PC-9 (cell line): Measurements from ENCODE around the gene FLOT1. TPM values are rescaled to one million over a fixed set of nuclear protein-coding genes. Genes with fewer than 3 reads are reported as not detected.

Experiments
- BruUV-seq: library from RNA; stranded (reverse); fragments of 400-500 nt; replicated peaks from 2 replicates; lab custom pipeline; 2021; lab: Mats Ljungman, UMichigan
- CTCF ChIA-PET: fragments of 300-600 bp; sonication (Branson Sonifier 250); formaldehyde crosslinking; loops from one replicate; lab custom pipeline; 2022; ENCODE audit warnings: antibody characterized with exemption; lab: Charles Lee
- POLR2A ChIA-PET: fragments of 300-600 bp; sonication (Branson Sonifier 250); formaldehyde crosslinking; loops from one replicate; lab custom pipeline; 2022; ENCODE audit warnings: antibody characterized with exemption; ENCODE audit not compliant: unreplicated experiment; lab: Charles Lee
- DNase-seq, 2 experiments: peaks; one replicate each; pipeline versions ENCODE4 v3.0.0 to v3.0.0-alpha.2; 2015 to 2022; ENCODE audit warnings: mixed read lengths in 1 of 2
- H2AFZ ChIP-seq: fragments of 200-600 bp; sonication (generic); 2 replicates; pipeline ENCODE4 v1.8.1; 2017; ENCODE audit warnings: antibody characterized with exemption
- H3F3A ChIP-seq: fragments of 200-600 bp; sonication (generic); 2 replicates; pipeline ENCODE4 v1.8.1; 2017; ENCODE audit warnings: antibody characterized with exemption, mild to moderate bottlenecking, low read depth; ENCODE audit not compliant: insufficient read depth
- H3K27ac ChIP-seq: fragments of 200-600 bp; sonication (generic); 2 replicates; pipeline ENCODE4 v1.6.1; 2016; ENCODE audit warnings: mixed run types
- H3K27me3 ChIP-seq: fragments of 200-600 bp; sonication (generic); 2 replicates; pipeline ENCODE4 v1.6.1; 2016; ENCODE audit warnings: low read depth, mixed run types; ENCODE audit not compliant: insufficient read depth
- H3K36me3 ChIP-seq: fragments of 200-600 bp; sonication (generic); 2 replicates; pipeline ENCODE4 v1.6.1; 2016; ENCODE audit warnings: low read depth, mixed run types
- H3K4me1 ChIP-seq: fragments of 200-600 bp; sonication (generic); replicated peaks from 2 replicates; pipeline ENCODE4 v1.6.1; 2016; ENCODE audit warnings: mixed run types; ENCODE audit not compliant: insufficient read depth
- H3K4me2 ChIP-seq: fragments of 200-600 bp; sonication (generic); 2 replicates; pipeline ENCODE4 v1.6.1; 2017; ENCODE audit warnings: mixed run types
- H3K4me3 ChIP-seq: fragments of 200-600 bp; sonication (generic); 2 replicates; pipeline ENCODE4 v1.6.1; 2016; ENCODE audit warnings: mixed run types
- H3K79me2 ChIP-seq: fragments of 200-600 bp; sonication (generic); 2 replicates; pipeline ENCODE4 v1.6.1; 2017; ENCODE audit warnings: low read depth, mixed run types
- H3K9me2 ChIP-seq: fragments of 200-600 bp; sonication (generic); 2 replicates; pipeline ENCODE4 v1.8.1; 2017; ENCODE audit warnings: mild to moderate bottlenecking; ENCODE audit not compliant: insufficient read depth
- H3K9me3 ChIP-seq: fragments of 200-600 bp; sonication (generic); 2 replicates; pipeline ENCODE4 v1.8.1; 2016; ENCODE audit warnings: low read depth; ENCODE audit not compliant: insufficient read depth
- H4K20me1 ChIP-seq: fragments of 200-600 bp; sonication (generic); 2 replicates; pipeline ENCODE4 v1.8.1; 2017; ENCODE audit not compliant: insufficient read depth
- CTCF ChIP-seq: fragments of 200-600 bp; sonication (generic); conservative IDR thresholded peaks from 2 replicates; pipeline ENCODE4 v1.6.1; 2017; ENCODE audit warnings: mixed run types, antibody characterized with exemption, mild to moderate bottlenecking, moderate library complexity
- EZH2 ChIP-seq: fragments of 200-600 bp; sonication (generic); IDR thresholded peaks from 2 replicates; pipeline ENCODE4 v1.8.0; 2017; ENCODE audit warnings: antibody characterized with exemption, low read depth
- intact Hi-C: fragments of 100-400 bp; cut with micrococcal nuclease; formaldehyde crosslinking; loops from one replicate; pipeline ENCODE4 v1.10.0; 2022; ENCODE audit not compliant: unreplicated experiment
- total RNA-seq: library from RNA; stranded (reverse); gene quantifications from 2 replicates; pipeline ENCODE4 v1.2.3, GENCODE V29; 2021

Gene FLOT1
- total RNA-seq, 1 experiment from 2014 or later: 225 TPM

- ChIA-PET CTCF (no interaction called here), POLR2A (no interaction called here)
- Histone ChIP-seq H3K27me3 (no peaks in the 10 kb centered on the region), H3F3A (peaks cover 11% of the 10 kb centered on the region; the same call in 1 of the 2 replicates), H3K36me3 (no peaks in the 10 kb centered on the region), H2AFZ (no peak overlapping the region), H3K9me3 (no peaks in the 10 kb centered on the region), H3K27ac (no peak overlapping the region), H3K79me2 (no peaks in the 10 kb centered on the region), H3K4me1 (peaks cover 21% of the 10 kb centered on the region), H3K4me2 (no peak overlapping the region), H3K4me3 (no peak overlapping the region), H3K9me2 (peaks cover 3% of the 10 kb centered on the region; the same call in 1 of the 2 replicates), H4K20me1 (no peaks in the 10 kb centered on the region)
- no TSS peak for BruUV-seq
- DNase-seq: no peak
- TF ChIP-seq EZH2 (no peak), CTCF (no peak)
- intact Hi-C loops: no loop called here
Observed at GRCh38 chr6:30711758-30712380, 30.6 kb downstream of the FLOT1 start.

GRCh38 chr6:30709101-30709868 lies 33.2 kb downstream of the FLOT1 start:
- CTCF ChIA-PET: no interaction called here

More at GRCh38 chr6:30709101-30709868, 33.2 kb downstream of the FLOT1 start:
- POLR2A ChIA-PET: no interaction called here
- Histone ChIP-seq H3K4me2 (no peak overlapping the region), H3K9me2 (peaks cover 3% of the 10 kb centered on the region; the same call in 1 of the 2 replicates), H4K20me1 (no peaks in the 10 kb centered on the region), H3K36me3 (no peaks in the 10 kb centered on the region), H3K4me1 (peaks cover 12% of the 10 kb centered on the region), H3K4me3 (no peak overlapping the region), H2AFZ (no peak overlapping the region), H3F3A (peaks cover 11% of the 10 kb centered on the region; the same call in 1 of the 2 replicates), H3K9me3 (no peaks in the 10 kb centered on the region), H3K27ac (no peak overlapping the region), H3K79me2 (no peaks in the 10 kb centered on the region), H3K27me3 (no peaks in the 10 kb centered on the region)
- no peak for TF ChIP-seq CTCF
- no peak for TF ChIP-seq EZH2
- DNase-seq: no peak
- intact Hi-C loops: no loop called here
- no TSS peak for BruUV-seq
